Neuronal stem cell (in vitro differentiated cells): Measurements from ENCODE around the gene APLF.
A peak's percentile ranks its signal among the peaks of the same experiment; 100 is the strongest.
"Not testable (repeated sequence)": the region's sequence is repeated elsewhere in the genome, so short reads cannot be mapped to it uniquely, and the experiment has no call there.

Experiments used
- DNase-seq: peaks from one replicate; pipeline ENCODE4 v3.0.0-alpha.2; 2013; ENCODE audit warnings: low spot score
- H2AFZ ChIP-seq: one replicate; pipeline ENCODE4 v1.6.1; 2013; ENCODE audit warnings: mild to moderate bottlenecking, low read length, inconsistent platforms
- H2AK5ac ChIP-seq: 2 replicates; pipeline ENCODE4 v1.6.1; 2013; ENCODE audit warnings: low read depth, mild to moderate bottlenecking, inconsistent platforms, low read length, moderate library complexity, mixed read lengths
- H2BK120ac ChIP-seq: 2 replicates; pipeline ENCODE4 v1.6.1; 2013; ENCODE audit warnings: low read depth, mild to moderate bottlenecking, inconsistent platforms, low read length, moderate library complexity, mixed read lengths
- H2BK12ac ChIP-seq: one replicate; pipeline ENCODE4 v1.6.1; 2013; ENCODE audit warnings: low read length, inconsistent platforms
- H2BK15ac ChIP-seq: 2 replicates; pipeline ENCODE4 v1.6.1; 2013; ENCODE audit warnings: mild to moderate bottlenecking, low read length, inconsistent platforms, mixed read lengths
- H2BK5ac ChIP-seq: one replicate; pipeline ENCODE4 v1.6.1; 2013; ENCODE audit warnings: inconsistent platforms, mild to moderate bottlenecking, low read length, moderate library complexity
- H3K14ac ChIP-seq: one replicate; pipeline ENCODE4 v1.6.1; 2013; ENCODE audit warnings: low read length, inconsistent platforms
- H3K18ac ChIP-seq: 2 replicates; pipeline ENCODE4 v1.6.1; 2013; ENCODE audit warnings: low read length, inconsistent platforms
- H3K23ac ChIP-seq: 2 replicates; pipeline ENCODE4 v1.6.1; 2013; ENCODE audit warnings: low read depth, mild to moderate bottlenecking, mixed read lengths, low read length, inconsistent platforms; ENCODE audit not compliant: poor library complexity
- H3K27ac ChIP-seq: replicated peaks from 3 replicates; pipeline ENCODE4 v1.5.1; 2013; ENCODE audit warnings: low read length, inconsistent platforms
- H3K27me3 ChIP-seq, 3 experiments: 2 replicates each; pipeline ENCODE4 v1.6.1; 2013; ENCODE audit warnings: low read length in 3 of 3, mild to moderate bottlenecking in 2 of 3, inconsistent platforms in 1 of 3, low read depth in 1 of 3, mixed read lengths in 1 of 3, moderate library complexity in 1 of 3; ENCODE audit not compliant: control insufficient read depth in 3 of 3, insufficient read depth in 3 of 3
- H3K36me3 ChIP-seq, 2 donors: replicated peaks in 1 of 2; 2 replicates each; pipeline ENCODE4 v1.6.1; 2013; ENCODE audit warnings: low read length in 2 of 2; ENCODE audit not compliant: control insufficient read depth in 2 of 2, insufficient read depth in 2 of 2
- H3K4ac ChIP-seq: 2 replicates; pipeline ENCODE4 v1.6.1; 2013; ENCODE audit warnings: inconsistent platforms, mild to moderate bottlenecking, low read length, moderate library complexity
- H3K4me1 ChIP-seq, 2 donors: 1 replicate in 1 of 2; 2 replicates in 1 of 2; pipeline ENCODE4 v1.6.1; 2013; ENCODE audit warnings: low read length in 2 of 2, low read depth in 1 of 2; ENCODE audit not compliant: control insufficient read depth in 2 of 2, insufficient read depth in 1 of 2
- H3K4me2 ChIP-seq: one replicate; pipeline ENCODE4 v1.6.1; 2013; ENCODE audit warnings: mild to moderate bottlenecking, low read length, inconsistent platforms; ENCODE audit not compliant: insufficient read depth, poor library complexity, severe bottlenecking
- H3K4me3 ChIP-seq, 2 donors: 2 replicates each; pipeline ENCODE4 v1.5.1; 2013; ENCODE audit warnings: low read length in 2 of 2, mild to moderate bottlenecking in 2 of 2, inconsistent platforms in 1 of 2, moderate library complexity in 1 of 2
- H3K79me1 ChIP-seq: one replicate; pipeline ENCODE4 v1.6.1; 2013; ENCODE audit warnings: low read depth, mild to moderate bottlenecking, inconsistent platforms, low read length, moderate library complexity
- H3K9ac ChIP-seq: one replicate; pipeline ENCODE4 v1.6.1; 2013; ENCODE audit warnings: mild to moderate bottlenecking, low read depth, low read length, inconsistent platforms; ENCODE audit not compliant: poor library complexity
- H3K9me3 ChIP-seq, 2 donors: replicated peaks in 1 of 2; 2 replicates each; pipeline versions ENCODE3 to v1.6.1; 2013; ENCODE audit warnings: low read length in 2 of 2, mild to moderate bottlenecking in 2 of 2, inconsistent platforms in 1 of 2, low read depth in 1 of 2, mixed read lengths in 1 of 2, moderate library complexity in 1 of 2; ENCODE audit not compliant: control insufficient read depth in 2 of 2, insufficient read depth in 1 of 2
- H4K8ac ChIP-seq: one replicate; pipeline ENCODE4 v1.6.1; 2013; ENCODE audit warnings: low read depth, mild to moderate bottlenecking, inconsistent platforms, low read length, moderate library complexity
- H4K91ac ChIP-seq: one replicate; pipeline ENCODE4 v1.6.1; 2013; ENCODE audit warnings: low read length, low read depth, mild to moderate bottlenecking, inconsistent platforms; ENCODE audit not compliant: poor library complexity
- WGBS, 2 donors: extraction: QIAGEN DNeasy Blood & Tissue Kit; methylation state at CpG; one replicate each; pipeline ENCODE4 v1.1.7; 2013; ENCODE audit warnings: missing lambda C conversion rate in 2 of 2, mixed read lengths in 1 of 2; ENCODE audit not compliant: insufficient read length in 2 of 2, insufficient replicate concordance in 1 of 2; ENCODE audit errors: extremely low coverage in 2 of 2; 5-methylcytosine and 5-hydroxymethylcytosine counted together

APLF gene

GRCh38 chr2:68441994-68442322 is 25.4 kb upstream of the APLF start:
- no peak overlapping the region for H2BK120ac ChIP-seq
- H3K9ac ChIP-seq = no peak overlapping the region
- H2AK5ac ChIP-seq = no peak overlapping the region
- no peak overlapping the region for H3K4me2 ChIP-seq
- no peaks in the 10 kb centered on the region for H3K27me3 ChIP-seq
- H2BK15ac ChIP-seq = no peak overlapping the region
- no peaks in the 10 kb centered on the region for H3K36me3 ChIP-seq
- H3K9me3 ChIP-seq = no peaks in the 10 kb centered on the region
- no peak overlapping the region for H3K23ac ChIP-seq
- no CpG with 5 or more reads among the region's 2 CpGs for WGBS, 2 donors
- H3K18ac ChIP-seq = no peak overlapping the region
- H3K4ac ChIP-seq = no peak overlapping the region
- H2AFZ ChIP-seq = no peak overlapping the region
- H2BK5ac ChIP-seq = no peak overlapping the region
- no peak overlapping the region for H3K14ac ChIP-seq
- H3K4me3 ChIP-seq = no peak overlapping the region
- H4K8ac ChIP-seq = no peak overlapping the region
- no peak overlapping the region for H3K27ac ChIP-seq
- no peak overlapping the region for H2BK12ac ChIP-seq
- peaks cover 0 to 1% of the 10 kb centered on the region in 2 donors for H3K4me1 ChIP-seq
- no peaks in the 10 kb centered on the region for H3K79me1 ChIP-seq
- DNase-seq = no peak
- H4K91ac ChIP-seq = no peak overlapping the region

GRCh38 chr2:68446425-68446824 is 21.0 kb upstream of the APLF start:
- DNase-seq, H2BK5ac ChIP-seq, H3K4me2 ChIP-seq, H2BK12ac ChIP-seq, H4K8ac ChIP-seq, H3K9ac ChIP-seq, H2BK120ac ChIP-seq, H3K9me3 ChIP-seq, H2AFZ ChIP-seq, H3K23ac ChIP-seq, H3K4ac ChIP-seq, H3K27ac ChIP-seq, H3K18ac ChIP-seq, H4K91ac ChIP-seq, H3K4me3 ChIP-seq, H3K79me1 ChIP-seq, H3K36me3 ChIP-seq, H3K4me1 ChIP-seq, H2BK15ac ChIP-seq, H3K27me3 ChIP-seq, H3K14ac ChIP-seq, H2AK5ac ChIP-seq: not testable (repeated sequence)
- WGBS, 2 donors = no CpG with 5 or more reads among the region's 3 CpGs

- Histone ChIP-seq H4K8ac (no peak overlapping the region), H3K23ac (no peak overlapping the region), H4K91ac (no peak overlapping the region), H3K36me3 (no peaks in the 10 kb centered on the region), H3K4me3 (no peak overlapping the region), H3K4me1 (no peaks in the 10 kb centered on the region), H3K79me1 (no peaks in the 10 kb centered on the region), H3K14ac (no peak overlapping the region), H3K9me3 (no peaks in the 10 kb centered on the region), H2AK5ac (no peak overlapping the region), H2BK15ac (no peak overlapping the region), H3K27ac (no peak overlapping the region), H2BK5ac (no peak overlapping the region), H3K9ac (no peak overlapping the region), H2BK120ac (no peak overlapping the region), H3K4ac (no peak overlapping the region), H3K18ac (peak overlapping the region; percentile 48), H3K27me3 (no peaks in the 10 kb centered on the region), H2AFZ (peak overlapping the region; percentile 29), H2BK12ac (no peak overlapping the region), H3K4me2 (no peak overlapping the region)
- WGBS, 2 donors = no CpG with 5 or more reads among the region's 16 CpGs
- no peak for DNase-seq
Measured at GRCh38 chr2:68447118-68447517, 20.3 kb upstream of the APLF start.

GRCh38 chr2:68448671-68449653 is 18.4 kb upstream of the APLF start:
- no peak overlapping the region for H3K4ac ChIP-seq
- no peak overlapping the region for H3K27ac ChIP-seq
- no peaks in the 10 kb centered on the region for H3K9me3 ChIP-seq
- no peak overlapping the region for H3K14ac ChIP-seq
- no peak overlapping the region for H3K18ac ChIP-seq
- no peak overlapping the region for H2BK15ac ChIP-seq
- no peaks in the 10 kb centered on the region for H3K36me3 ChIP-seq
- no peak overlapping the region for H2BK120ac ChIP-seq
- no peak overlapping the region for H4K91ac ChIP-seq
- no peak overlapping the region for H3K4me2 ChIP-seq
- no peak overlapping the region for H4K8ac ChIP-seq
- no peak overlapping the region for H2AK5ac ChIP-seq
- peak overlapping the region; percentile 23 for H3K23ac ChIP-seq
- no peaks in the 10 kb centered on the region for H3K79me1 ChIP-seq
- DNase-seq = no peak
- H3K27me3 ChIP-seq = no peaks in the 10 kb centered on the region
- H3K4me3 ChIP-seq = no peak overlapping the region
- whole genome bisulfite sequencing, 2 donors = no CpG with 5 or more reads among the region's 24 CpGs
- peak overlapping the region; percentile 61 for H2AFZ ChIP-seq
- no peak overlapping the region for H2BK12ac ChIP-seq
- H3K9ac ChIP-seq = no peak overlapping the region
- H3K4me1 ChIP-seq = no peaks in the 10 kb centered on the region
- no peak overlapping the region for H2BK5ac ChIP-seq
